ENCODE measurements around the gene TPSD1. TPM values are rescaled to one million over a fixed set of nuclear protein-coding genes. Genes with fewer than 3 reads are reported as not detected.

TPSD1 gene
- total RNA-seq, 2 donors from 2014 or later = 1.6 TPM; not detected in 1

GRCh38 chr16:1213796-1214372 is 42.0 kb upstream of the TPSD1 start:
- DNase-seq (no peak), ATAC-seq (no peak)
- 67 to 71% methylated on average over 21 to 25 of the region's 25 CpGs for WGBS, 2 donors
- Histone ChIP-seq H3K4me1 (no peaks in the 10 kb centered on the region), H3K36me3 (replicated peaks in 1 of 2; ENCODE audit: insufficient read depth in 1 of 2, low read depth in 2 of 2) (no peaks in the 10 kb centered on the region), H3K27ac (no peak overlapping the region), H3K4me3 (no peak overlapping the region), H3K9me3 (no peaks in the 10 kb centered on the region), H3K27me3 (no peaks in the 10 kb centered on the region)
- TF ChIP-seq CTCF (IDR thresholded peaks at IDR 0.05) (no peak), POLR2A (IDR thresholded peaks at IDR 0.05) (no peak)
- intact Hi-C loops (cut with DNase I) = no loop called here

DNA sequence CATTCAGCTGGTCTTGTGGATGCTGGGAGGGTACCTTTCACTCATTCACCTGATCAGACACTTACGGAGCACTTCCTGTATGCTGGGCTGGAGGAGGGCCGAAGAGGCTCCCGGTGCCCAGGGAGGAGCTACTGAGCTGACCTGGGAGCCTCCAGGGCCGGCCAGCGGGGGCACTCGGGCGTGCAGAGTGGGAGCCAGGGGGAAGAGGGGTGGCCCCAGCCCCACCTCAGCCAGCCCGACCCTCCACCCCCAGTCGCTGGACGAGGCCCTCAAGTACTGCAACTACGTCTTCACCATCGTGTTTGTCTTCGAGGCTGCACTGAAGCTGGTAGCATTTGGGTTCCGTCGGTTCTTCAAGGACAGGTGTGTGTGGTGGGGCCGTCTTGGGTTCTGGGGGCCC is 41.1 kb upstream of the TPSD1 start:
- H3K4me1 ChIP-seq = no peaks in the 10 kb centered on the region
- intact Hi-C loops (cut with DNase I) = no loop called here
- DNase-seq (no peak), ATAC-seq (no peak)
- H3K9me3 ChIP-seq = no peaks in the 10 kb centered on the region
- no peaks in the 10 kb centered on the region for H3K36me3 ChIP-seq (replicated peaks in 1 of 2; ENCODE audit: insufficient read depth in 1 of 2, low read depth in 2 of 2)
- no peak overlapping the region for H3K4me3 ChIP-seq
- no peaks in the 10 kb centered on the region for H3K27me3 ChIP-seq
- no peak overlapping the region for H3K27ac ChIP-seq
- TF ChIP-seq POLR2A (IDR thresholded peaks at IDR 0.05) (no peak), CTCF (IDR thresholded peaks at IDR 0.05) (no peak)
- WGBS, 2 donors = 65 to 90% methylated on average over 3 to 15 of the region's 16 CpGs

GRCh38 chr16:1215574-1216295 is 40.1 kb upstream of the TPSD1 start:
- no peaks in the 10 kb centered on the region for H3K4me1 ChIP-seq
- H3K9me3 ChIP-seq = no peaks in the 10 kb centered on the region
- no peaks in the 10 kb centered on the region for H3K36me3 ChIP-seq (replicated peaks in 1 of 2; ENCODE audit: insufficient read depth in 1 of 2, low read depth in 2 of 2)
- 68 to 83% methylated on average over 17 to 31 of the region's 32 CpGs for WGBS, 2 donors
- no peak overlapping the region for H3K27ac ChIP-seq
- ATAC-seq (no peak), DNase-seq (no peak)
- intact Hi-C loops (cut with DNase I) = no loop called here
- no peak overlapping the region for H3K4me3 ChIP-seq
- TF ChIP-seq POLR2A (IDR thresholded peaks at IDR 0.05) = no peak
- no peak for TF ChIP-seq CTCF (IDR thresholded peaks at IDR 0.05)
- H3K27me3 ChIP-seq = no peaks in the 10 kb centered on the region

- no peak for ATAC-seq
Measured at GRCh38 chr16:1216296-1216619, 39.6 kb upstream of the TPSD1 start.

More at GRCh38 chr16:1216296-1216619, 39.6 kb upstream of the TPSD1 start:
- DNase-seq = no peak
- no peak overlapping the region for H3K4me3 ChIP-seq
- H3K9me3 ChIP-seq = no peaks in the 10 kb centered on the region
- TF ChIP-seq CTCF (IDR thresholded peaks at IDR 0.05) (no peak), POLR2A (IDR thresholded peaks at IDR 0.05) (no peak)
- no peaks in the 10 kb centered on the region for H3K4me1 ChIP-seq
- no peaks in the 10 kb centered on the region for H3K27me3 ChIP-seq
- intact Hi-C loops (cut with DNase I) = no loop called here
- H3K27ac ChIP-seq = no peak overlapping the region
- H3K36me3 ChIP-seq (replicated peaks in 1 of 2; ENCODE audit: insufficient read depth in 1 of 2, low read depth in 2 of 2) = no peaks in the 10 kb centered on the region
- WGBS, 2 donors = 70 to 79% methylated on average over 6 to 8 of the region's 12 CpGs
